SU-DHL-6 (cell line): ENCODE results near the gene SUGCT.

Experiments used
- H2AFZ ChIP-seq: fragments of 200-600 bp; sonication (generic); 2 replicates; pipeline ENCODE4 v1.6.1; 2014; ENCODE audit warnings: low read depth, mild to moderate bottlenecking, moderate library complexity, mixed read lengths, antibody characterized with exemption, low read length; ENCODE audit not compliant: severe bottlenecking
- H3F3A ChIP-seq: fragments of 200-600 bp; shearing (Covaris generic); 2 replicates; pipeline ENCODE4 v1.6.0; 2016; ENCODE audit warnings: antibody characterized with exemption, mild to moderate bottlenecking; ENCODE audit not compliant: insufficient read depth
- H3K27ac ChIP-seq: fragments of 200-600 bp; sonication (generic); 2 replicates; pipeline ENCODE4 v1.5.1; 2016; ENCODE audit warnings: low read depth, mild to moderate bottlenecking, low read length, moderate library complexity, mixed read lengths
- H3K27me3 ChIP-seq: fragments of 200-600 bp; sonication (generic), shearing (Covaris generic); 2 replicates; pipeline ENCODE4 v1.6.0; 2014; ENCODE audit warnings: mild to moderate bottlenecking, low read length
- H3K36me3 ChIP-seq: fragments of 200-600 bp; sonication (generic); 2 replicates; pipeline ENCODE4 v1.6.1; 2014; ENCODE audit warnings: mild to moderate bottlenecking, low read length, mixed read lengths
- H3K4me2 ChIP-seq: fragments of 300-600, 200-600 bp; shearing (Covaris generic), sonication (generic); 2 replicates; pipeline ENCODE4 v1.6.0; 2014; ENCODE audit warnings: low read length, low read depth, mild to moderate bottlenecking; ENCODE audit not compliant: poor library complexity, severe bottlenecking
- H3K4me3 ChIP-seq: fragments of 200-600 bp; sonication (generic); 2 replicates; pipeline ENCODE4 v1.5.1; 2014; ENCODE audit warnings: antibody characterized with exemption, low read length, mild to moderate bottlenecking, mixed read lengths; ENCODE audit not compliant: insufficient read depth, poor library complexity, severe bottlenecking
- H3K79me2 ChIP-seq: fragments of 200-600 bp; sonication (generic); 2 replicates; pipeline ENCODE4 v1.6.1; 2014; ENCODE audit warnings: mild to moderate bottlenecking, low read length, moderate library complexity; ENCODE audit not compliant: insufficient read depth
- H3K9ac ChIP-seq: fragments of 200-600 bp; sonication (generic); 2 replicates; pipeline ENCODE4 v1.7.0; 2014; ENCODE audit warnings: mild to moderate bottlenecking, low read length
- H3K9me2 ChIP-seq: fragments of 200-600 bp; sonication (generic); replicated peaks from 2 replicates; pipeline ENCODE4 v1.6.1; 2014; ENCODE audit warnings: low read length; ENCODE audit not compliant: insufficient read depth
- H3K9me3 ChIP-seq: fragments of 200-600 bp; sonication (generic); 2 replicates; pipeline ENCODE4 v1.6.1; 2014; ENCODE audit warnings: low read length, mixed read lengths; ENCODE audit not compliant: insufficient read depth
- H4K20me1 ChIP-seq: fragments of 200-600 bp; sonication (generic); 2 replicates; pipeline ENCODE4 v1.6.1; 2014; ENCODE audit warnings: low read depth, mild to moderate bottlenecking, antibody characterized with exemption, low read length, moderate library complexity, mixed read lengths
- CTCF ChIP-seq: fragments of 200-600 bp; sonication (generic); IDR thresholded peaks from one replicate; pipeline ENCODE4 v1.5.1; 2017; ENCODE audit warnings: antibody characterized with exemption, mild to moderate bottlenecking, low read length, moderate library complexity; ENCODE audit not compliant: insufficient read depth, poor library complexity, severe bottlenecking
- EZH2phosphoT487 ChIP-seq: fragments of 200-600 bp; sonication (generic), shearing (Covaris generic); conservative IDR thresholded peaks from 2 replicates; pipeline ENCODE4 v1.6.1; 2018; ENCODE audit warnings: mild to moderate bottlenecking, antibody characterized with exemption, low read length, moderate library complexity, mixed read lengths

The SUGCT gene

GRCh38 chr7:40595129-40595528 is 460.3 kb downstream of the SUGCT start:
- TF ChIP-seq CTCF (no peak), EZH2phosphoT487 (no peak)
- Histone ChIP-seq H3K27me3 (no peaks in the 10 kb centered on the region), H3K9ac (no peak overlapping the region), H3K36me3 (no peaks in the 10 kb centered on the region), H3F3A (no peaks in the 10 kb centered on the region), H3K79me2 (no peaks in the 10 kb centered on the region), H3K9me2 (no peaks in the 10 kb centered on the region), H3K4me2 (no peak overlapping the region), H3K4me3 (no peak overlapping the region), H3K27ac (no peak overlapping the region), H4K20me1 (no peaks in the 10 kb centered on the region), H2AFZ (no peak overlapping the region), H3K9me3 (no peaks in the 10 kb centered on the region)

GRCh38 chr7:40595832-40596231 is 461.0 kb downstream of the SUGCT start:
- H3K9me3 ChIP-seq: no peaks in the 10 kb centered on the region
- no peak overlapping the region for H3K4me2 ChIP-seq
- no peaks in the 10 kb centered on the region for H3K9me2 ChIP-seq
- TF ChIP-seq EZH2phosphoT487 (no peak), CTCF (no peak)
- H3K27ac ChIP-seq: no peak overlapping the region
- no peak overlapping the region for H3K4me3 ChIP-seq
- no peak overlapping the region for H2AFZ ChIP-seq
- no peaks in the 10 kb centered on the region for H3K36me3 ChIP-seq
- no peak overlapping the region for H3K9ac ChIP-seq
- no peaks in the 10 kb centered on the region for H3K79me2 ChIP-seq
- H4K20me1 ChIP-seq: no peaks in the 10 kb centered on the region
- no peaks in the 10 kb centered on the region for H3K27me3 ChIP-seq
- no peaks in the 10 kb centered on the region for H3F3A ChIP-seq

- no peak overlapping the region for H3K4me3 ChIP-seq
- no peak overlapping the region for H2AFZ ChIP-seq
- no peak overlapping the region for H3K9ac ChIP-seq
- H3K27me3 ChIP-seq: no peaks in the 10 kb centered on the region
- H3K4me2 ChIP-seq: no peak overlapping the region
- H3K9me2 ChIP-seq: no peaks in the 10 kb centered on the region
- TF ChIP-seq EZH2phosphoT487 (no peak), CTCF (no peak)
- H3K27ac ChIP-seq: no peak overlapping the region
- no peaks in the 10 kb centered on the region for H3F3A ChIP-seq
- H3K79me2 ChIP-seq: no peaks in the 10 kb centered on the region
- H3K9me3 ChIP-seq: no peaks in the 10 kb centered on the region
- no peaks in the 10 kb centered on the region for H3K36me3 ChIP-seq
- no peaks in the 10 kb centered on the region for H4K20me1 ChIP-seq
Measured at GRCh38 chr7:40597517-40597916, 462.7 kb downstream of the SUGCT start.
